ENCODE results near the gene GALNT18. TPM values are rescaled to one million over a fixed set of nuclear protein-coding genes. Genes with fewer than 3 reads are reported as not detected.

The GALNT18 gene
- total and polyA plus RNA-seq, 7 donors, result 4.6 to 32.4 (median 8.3) TPM

DNA sequence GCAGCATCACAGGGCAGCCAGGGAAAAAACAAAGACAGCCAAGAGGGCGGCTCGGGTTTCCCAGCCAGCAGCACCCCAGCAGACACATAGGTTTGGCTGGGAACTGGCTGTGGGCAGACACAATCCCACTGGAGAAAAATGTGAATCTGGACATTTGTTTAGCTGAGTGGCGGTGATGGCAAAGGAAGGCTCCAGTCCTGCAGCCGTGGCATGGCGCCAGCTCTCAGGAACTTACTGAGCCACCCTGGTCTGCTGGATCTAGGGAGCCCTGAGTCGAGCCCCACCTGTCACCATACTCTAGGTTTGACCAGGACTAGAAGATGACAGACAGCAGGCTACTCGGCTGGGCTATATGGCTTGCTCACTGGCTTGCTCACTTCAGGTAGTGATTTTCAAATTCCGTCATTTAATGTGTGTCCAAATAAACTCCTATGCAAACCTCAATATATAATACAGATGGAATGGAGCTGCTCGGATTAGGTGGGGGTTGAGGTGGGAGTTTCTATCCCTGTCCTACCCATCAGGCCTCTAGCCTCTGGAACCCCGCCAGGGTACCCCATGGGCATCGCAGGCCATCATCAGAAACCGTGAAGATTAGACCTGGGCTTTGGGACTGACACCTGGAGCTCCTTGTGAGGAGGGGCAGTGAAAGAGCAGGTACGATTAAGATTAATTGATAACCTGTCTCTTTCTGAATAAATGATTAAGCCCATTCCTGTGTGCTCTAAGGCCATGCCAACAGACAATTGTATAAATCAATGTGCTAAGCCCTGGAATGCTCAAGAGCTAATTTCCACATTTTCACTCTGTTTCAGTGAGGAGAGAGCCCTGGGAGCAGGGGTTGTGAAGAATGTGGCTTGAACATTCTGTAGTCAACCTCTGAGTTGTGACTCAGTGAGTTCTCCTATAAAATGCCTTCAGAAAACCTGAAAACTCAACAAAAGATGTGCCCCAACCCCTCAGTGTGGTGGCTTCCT, 42.5 kb downstream of the GALNT18 start:
- Histone ChIP-seq H3K9me3 (no peaks in the 10 kb centered on the region), H3K27me3 (ENCODE audit: insufficient read depth in 3 of 3, low read length in 2 of 3) (no peaks in the 10 kb centered on the region), H3K4me3 (no peak overlapping the region), H3K36me3 (ENCODE audit: insufficient read depth in 1 of 2, low read depth in 1 of 2) (no peaks in the 10 kb centered on the region), H3K27ac (no peak overlapping the region), H3K4me1 (peaks cover 12% of the 10 kb centered on the region)
- TF ChIP-seq, protein P1, sequence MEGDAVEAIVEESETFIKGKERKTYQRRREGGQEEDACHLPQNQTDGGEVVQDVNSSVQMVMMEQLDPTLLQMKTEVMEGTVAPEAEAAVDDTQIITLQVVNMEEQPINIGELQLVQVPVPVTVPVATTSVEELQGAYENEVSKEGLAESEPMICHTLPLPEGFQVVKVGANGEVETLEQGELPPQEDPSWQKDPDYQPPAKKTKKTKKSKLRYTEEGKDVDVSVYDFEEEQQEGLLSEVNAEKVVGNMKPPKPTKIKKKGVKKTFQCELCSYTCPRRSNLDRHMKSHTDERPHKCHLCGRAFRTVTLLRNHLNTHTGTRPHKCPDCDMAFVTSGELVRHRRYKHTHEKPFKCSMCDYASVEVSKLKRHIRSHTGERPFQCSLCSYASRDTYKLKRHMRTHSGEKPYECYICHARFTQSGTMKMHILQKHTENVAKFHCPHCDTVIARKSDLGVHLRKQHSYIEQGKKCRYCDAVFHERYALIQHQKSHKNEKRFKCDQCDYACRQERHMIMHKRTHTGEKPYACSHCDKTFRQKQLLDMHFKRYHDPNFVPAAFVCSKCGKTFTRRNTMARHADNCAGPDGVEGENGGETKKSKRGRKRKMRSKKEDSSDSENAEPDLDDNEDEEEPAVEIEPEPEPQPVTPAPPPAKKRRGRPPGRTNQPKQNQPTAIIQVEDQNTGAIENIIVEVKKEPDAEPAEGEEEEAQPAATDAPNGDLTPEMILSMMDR (IDR thresholded peaks at IDR 0.05), result no peak
- intact Hi-C loops (cut with DNase I), result no loop called here
- no peak for ATAC-seq
- no peak for DNase-seq
- WGBS, 3 donors, result 68 to 82% (median 72%) methylated on average over 13 of the region's 13 CpGs

DNA sequence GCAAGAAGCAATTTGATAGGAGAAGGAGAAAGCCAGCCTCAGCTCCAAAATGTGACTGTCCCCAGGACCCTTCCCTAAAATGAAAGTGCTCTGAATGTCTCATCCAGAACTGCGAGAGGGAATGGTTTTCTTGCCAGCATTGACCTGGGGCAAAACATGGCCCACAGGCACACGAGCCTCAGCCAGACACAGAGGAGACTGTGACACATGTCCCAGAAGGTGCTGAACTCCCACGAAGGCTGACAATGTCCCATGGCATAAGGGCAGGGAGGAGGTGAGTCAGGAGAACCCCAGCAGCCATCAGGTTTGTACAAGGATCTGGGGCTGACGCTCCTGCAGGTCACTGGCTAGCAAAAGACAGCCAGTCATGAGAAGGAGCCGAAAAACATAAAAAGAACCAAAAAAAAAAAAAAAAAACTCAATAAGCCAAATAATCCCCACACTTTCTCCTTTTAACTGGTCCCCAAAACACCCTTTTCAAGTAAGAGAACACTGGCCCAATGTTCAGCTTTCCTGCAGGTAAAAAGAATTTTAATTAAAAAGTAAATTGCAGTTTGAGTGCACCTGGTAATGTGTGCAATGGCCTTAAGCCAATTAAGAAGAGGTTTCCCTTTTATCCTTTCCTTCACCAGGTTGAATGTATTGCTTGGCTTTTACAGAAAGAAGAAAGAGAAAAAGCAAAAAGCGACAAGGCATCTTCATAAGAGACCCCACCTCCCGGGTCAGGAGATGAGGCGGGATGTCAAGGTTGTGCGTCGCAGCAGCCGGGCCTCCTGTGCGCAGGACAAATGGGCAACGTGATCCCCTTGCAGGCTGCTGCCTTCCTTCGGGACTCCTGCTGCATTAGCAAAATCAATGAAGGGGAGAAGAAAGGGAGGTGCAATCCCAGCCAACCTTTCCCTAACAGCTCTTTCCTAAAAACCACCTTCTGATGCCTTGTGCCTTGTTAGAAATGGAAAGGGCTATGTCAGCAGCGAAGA, 43.6 kb downstream of the GALNT18 start:
- no peak overlapping the region for H3K4me3 ChIP-seq
- TF ChIP-seq, protein P1 (IDR thresholded peaks at IDR 0.05), result no peak
- ATAC-seq (no peak), DNase-seq (no peak)
- H3K4me1 ChIP-seq, result peaks cover 11% of the 10 kb centered on the region
- no peaks in the 10 kb centered on the region for H3K36me3 ChIP-seq (ENCODE audit: insufficient read depth in 1 of 2, low read depth in 1 of 2)
- no peaks in the 10 kb centered on the region for H3K9me3 ChIP-seq
- no peaks in the 10 kb centered on the region for H3K27me3 ChIP-seq (ENCODE audit: insufficient read depth in 3 of 3, low read length in 2 of 3)
- 81 to 88% (median 84%) methylated on average over 15 of the region's 15 CpGs for WGBS, 3 donors
- no peak overlapping the region for H3K27ac ChIP-seq
- intact Hi-C loops (cut with DNase I), result no loop called here

DNA sequence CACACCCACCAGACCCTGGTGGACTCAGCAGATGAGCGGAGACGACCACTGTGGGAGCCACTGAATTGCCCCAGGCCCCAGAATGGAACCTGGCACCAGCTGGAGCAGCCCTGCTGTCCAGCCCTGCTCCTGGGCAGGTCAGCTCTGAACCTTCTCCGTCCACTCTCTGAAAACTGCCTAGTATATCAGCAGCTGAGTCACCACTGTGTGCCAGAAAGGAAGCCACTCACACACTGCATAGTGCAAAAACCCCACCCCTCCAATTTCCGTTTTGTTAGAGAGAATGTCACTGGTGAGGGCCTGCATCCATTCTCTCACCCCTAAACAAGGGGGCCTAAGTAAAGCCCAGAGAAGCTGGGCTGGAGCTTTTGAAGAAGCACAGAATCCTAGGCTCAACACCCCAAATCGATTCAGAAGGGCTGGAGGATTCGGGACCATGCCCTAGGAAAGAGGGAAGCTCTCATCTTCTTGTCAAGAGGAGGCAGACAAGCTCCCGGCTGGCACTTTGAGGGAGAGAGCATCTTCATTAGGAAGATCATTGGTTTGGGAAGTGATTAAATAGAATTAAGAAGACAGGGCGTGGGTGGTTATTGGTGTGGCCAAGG, 44.5 kb downstream of the GALNT18 start:
- ATAC-seq, result no peak
- 77 to 92% (median 79%) methylated on average over 8 of the region's 8 CpGs for WGBS, 3 donors
- Histone ChIP-seq H3K9me3 (no peaks in the 10 kb centered on the region), H3K27me3 (ENCODE audit: insufficient read depth in 3 of 3, low read length in 2 of 3) (no peaks in the 10 kb centered on the region), H3K36me3 (ENCODE audit: insufficient read depth in 1 of 2, low read depth in 1 of 2) (no peaks in the 10 kb centered on the region), H3K4me1 (peaks cover 11% of the 10 kb centered on the region), H3K4me3 (no peak overlapping the region), H3K27ac (no peak overlapping the region)
- intact Hi-C loops (cut with DNase I), result no loop called here
- TF ChIP-seq, protein P1 (IDR thresholded peaks at IDR 0.05), result no peak
- no peak for DNase-seq

DNA sequence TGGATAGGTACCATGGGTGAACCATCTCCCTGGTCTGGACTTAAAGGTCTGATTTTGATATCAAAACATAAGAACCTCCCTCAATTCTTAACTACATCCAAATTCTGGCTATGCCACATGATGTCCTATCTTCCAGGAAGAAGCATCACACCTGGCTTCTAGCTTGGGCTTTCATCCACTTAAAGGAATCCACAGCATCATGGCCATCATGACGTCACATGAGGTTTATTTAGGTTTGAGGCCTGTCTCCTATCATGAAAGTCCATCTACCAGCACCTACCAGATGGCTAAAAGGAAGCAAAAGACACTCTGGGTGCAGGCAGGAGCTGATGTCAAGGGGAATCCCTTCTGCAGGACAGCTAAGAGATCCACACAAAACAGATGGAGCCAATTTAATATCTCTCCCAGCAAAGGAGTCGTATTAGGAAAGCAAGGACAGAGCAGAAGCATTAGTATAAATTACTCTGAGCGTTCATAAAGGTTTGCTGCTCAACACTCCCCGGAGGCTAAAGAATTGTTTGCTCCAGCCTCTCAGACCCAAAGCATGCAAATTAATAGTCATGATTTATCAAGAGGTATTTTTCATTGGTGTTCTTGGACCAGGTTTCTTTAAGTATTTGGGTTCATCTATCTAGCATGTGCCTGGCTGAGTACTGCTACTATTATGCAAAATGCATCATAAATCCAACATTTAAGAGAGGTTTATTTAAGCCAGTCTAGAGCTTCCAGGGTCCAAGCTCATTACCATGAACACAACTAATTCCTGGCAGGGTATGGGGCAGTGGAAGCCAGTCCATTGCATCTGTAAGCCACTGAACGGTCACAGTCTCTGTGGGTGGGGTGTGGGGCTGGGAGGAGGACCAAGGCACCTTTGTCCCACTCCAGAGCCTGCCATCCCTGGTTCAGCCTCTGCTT, 47.2 kb downstream of the GALNT18 start:
- ATAC-seq (no peak), DNase-seq (no peak)
- no peaks in the 10 kb centered on the region for H3K36me3 ChIP-seq (ENCODE audit: insufficient read depth in 1 of 2, low read depth in 1 of 2)
- H3K27ac ChIP-seq, result no peak overlapping the region
- H3K27me3 ChIP-seq (ENCODE audit: insufficient read depth in 3 of 3, low read length in 2 of 3), result no peaks in the 10 kb centered on the region
- H3K9me3 ChIP-seq, result no peaks in the 10 kb centered on the region
- 78 to 83% (median 81%) methylated on average over 5 of the region's 5 CpGs for WGBS, 3 donors
- intact Hi-C loops (cut with DNase I), result no loop called here
- TF ChIP-seq, protein P1 (IDR thresholded peaks at IDR 0.05), result no peak
- H3K4me3 ChIP-seq, result no peak overlapping the region
- peaks cover 5% of the 10 kb centered on the region for H3K4me1 ChIP-seq
